Hematopoietic multipotent progenitor cell (in vitro differentiated cells): ENCODE results near the gene TSPAN14. TPM values are rescaled to one million over a fixed set of nuclear protein-coding genes. Genes with fewer than 3 reads are reported as not detected.
A peak's percentile ranks its signal among the peaks of the same experiment; 100 is the strongest.

ENCODE experiments used
- DNase-seq, 3 donors: peaks; one replicate each; pipeline ENCODE4 v3.0.0-alpha.2; 2011 to 2015; ENCODE audit warnings: low read depth in 2 of 3, low spot score in 2 of 3
- total RNA-seq: library from RNA; depleted of rRNA; stranded (reverse); fragments of >200 nt; gene quantifications from one replicate; pipeline ENCODE4 v1.2.3, GENCODE V29; 2012

TSPAN14 gene
- total RNA-seq, 1 donor: 29.6 TPM

DNA sequence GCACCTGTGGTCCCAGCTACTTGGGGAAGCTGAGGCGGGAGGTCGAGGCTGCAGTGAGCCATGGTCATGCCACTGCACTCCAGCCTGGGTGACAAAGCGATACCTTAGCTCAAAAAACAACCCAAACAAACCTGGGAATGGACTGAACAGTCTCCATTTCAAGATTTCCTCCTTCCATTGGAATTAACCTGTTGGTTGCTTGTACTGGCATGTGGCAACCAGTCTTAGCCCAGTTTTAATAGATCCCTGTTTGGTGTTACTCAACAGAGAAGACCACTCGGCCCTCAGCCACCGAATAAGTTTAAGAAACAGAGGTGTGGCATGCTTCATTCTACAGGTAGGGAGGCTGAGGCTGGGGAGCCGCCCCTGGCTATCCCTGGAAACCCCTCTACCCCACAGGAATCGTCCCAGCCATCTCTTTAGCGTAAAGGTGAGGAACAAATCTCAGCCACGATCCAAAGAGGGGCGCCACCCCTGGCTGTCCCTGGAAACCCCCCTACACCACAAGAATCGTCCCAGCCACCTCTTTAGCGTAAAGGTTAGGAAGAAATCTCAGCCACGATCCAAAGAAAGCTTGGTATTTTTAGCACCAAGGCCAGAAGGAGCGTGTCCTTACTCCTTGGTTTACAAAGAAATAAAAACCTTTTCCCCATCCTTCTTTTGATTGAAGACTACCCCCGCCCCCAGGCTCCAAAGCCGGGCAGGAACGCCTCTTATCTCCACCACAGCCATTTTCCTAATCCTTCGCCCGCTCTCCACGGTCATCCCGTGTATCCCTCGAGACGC is 861 bp upstream of the TSPAN14 start:
- no peak for DNase-seq

GRCh38 chr10:80454513-80455460 is 677 bp downstream of the TSPAN14 start:
- DNase-seq: peak in 1 of 3 donors; percentile 42

DNA sequence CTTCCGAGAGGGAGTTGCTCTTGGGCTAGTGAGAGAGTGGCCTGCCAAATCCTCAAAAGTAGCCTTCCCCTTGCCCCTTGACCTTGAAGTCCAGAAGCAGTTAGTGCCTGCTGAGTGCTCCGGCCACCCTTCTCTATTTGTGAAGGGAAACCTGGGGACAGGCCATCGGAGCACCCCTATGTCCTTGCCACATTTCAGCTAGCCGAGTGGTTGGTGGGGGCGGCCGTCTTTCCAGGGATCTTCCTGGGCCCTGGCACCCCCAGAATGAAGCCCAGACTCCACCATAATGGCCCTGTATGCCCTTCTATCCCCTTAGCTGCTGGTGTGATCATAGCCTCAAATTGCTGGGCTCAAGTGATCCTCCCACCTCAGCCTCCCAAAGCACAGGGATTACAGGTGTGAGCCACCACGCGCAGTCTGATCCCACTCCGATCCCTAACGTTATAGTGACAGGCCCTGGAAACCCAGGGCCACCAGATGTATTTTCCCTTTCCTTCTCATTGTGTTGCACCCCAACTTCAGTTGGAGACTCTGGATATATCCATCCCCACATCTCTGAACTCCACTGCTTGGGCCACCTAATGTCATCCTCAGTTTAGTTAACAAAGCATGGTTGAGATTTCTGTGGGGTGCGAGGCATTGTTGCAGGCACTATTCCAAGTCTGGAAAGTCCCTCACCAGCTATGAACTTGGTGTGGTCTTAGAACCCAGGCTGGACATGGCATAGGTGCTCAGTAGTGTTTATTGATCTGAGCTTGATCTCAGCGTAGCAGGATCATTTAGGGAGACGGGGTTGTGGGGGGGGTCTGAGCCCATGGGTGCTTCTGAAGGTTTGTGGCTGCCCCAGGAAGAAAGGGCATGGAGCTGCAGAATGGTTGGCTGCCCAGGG is 1.6 kb downstream of the TSPAN14 start:
- no peak for DNase-seq

GRCh38 chr10:80457554-80458262 is 3.6 kb downstream of the TSPAN14 start:
- DNase-seq: no peak

DNA sequence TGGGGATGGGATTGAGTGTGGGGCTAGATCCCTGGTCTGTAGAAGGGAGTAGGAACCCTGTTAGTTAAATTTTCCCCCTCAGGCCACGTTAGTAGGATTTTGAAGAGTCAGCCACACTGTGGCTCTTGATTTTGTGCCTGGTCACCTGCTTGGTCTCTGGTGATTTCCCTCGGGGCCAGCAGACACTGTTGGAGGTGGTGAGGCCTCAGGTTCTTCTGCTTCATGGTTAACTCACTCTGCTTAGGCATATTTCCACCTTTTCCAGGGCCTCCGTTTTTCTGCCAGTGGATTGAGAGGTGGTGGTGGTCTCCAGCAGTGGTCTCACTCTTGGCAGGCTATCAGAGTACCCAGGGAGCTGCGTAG is 4.1 kb downstream of the TSPAN14 start:
- no peak for DNase-seq

GRCh38 chr10:80458638-80459037 is 4.5 kb downstream of the TSPAN14 start:
- DNase-seq: no peak

- peak in 2 of 3 donors; percentile 74 to 80 for DNase-seq
Measured at GRCh38 chr10:80459047-80459865, 5.1 kb downstream of the TSPAN14 start.

- DNase-seq: no peak
Measured at GRCh38 chr10:80460399-80461207, 6.5 kb downstream of the TSPAN14 start.

- no peak for DNase-seq
Measured at GRCh38 chr10:80461208-80462183, 7.4 kb downstream of the TSPAN14 start.

DNA sequence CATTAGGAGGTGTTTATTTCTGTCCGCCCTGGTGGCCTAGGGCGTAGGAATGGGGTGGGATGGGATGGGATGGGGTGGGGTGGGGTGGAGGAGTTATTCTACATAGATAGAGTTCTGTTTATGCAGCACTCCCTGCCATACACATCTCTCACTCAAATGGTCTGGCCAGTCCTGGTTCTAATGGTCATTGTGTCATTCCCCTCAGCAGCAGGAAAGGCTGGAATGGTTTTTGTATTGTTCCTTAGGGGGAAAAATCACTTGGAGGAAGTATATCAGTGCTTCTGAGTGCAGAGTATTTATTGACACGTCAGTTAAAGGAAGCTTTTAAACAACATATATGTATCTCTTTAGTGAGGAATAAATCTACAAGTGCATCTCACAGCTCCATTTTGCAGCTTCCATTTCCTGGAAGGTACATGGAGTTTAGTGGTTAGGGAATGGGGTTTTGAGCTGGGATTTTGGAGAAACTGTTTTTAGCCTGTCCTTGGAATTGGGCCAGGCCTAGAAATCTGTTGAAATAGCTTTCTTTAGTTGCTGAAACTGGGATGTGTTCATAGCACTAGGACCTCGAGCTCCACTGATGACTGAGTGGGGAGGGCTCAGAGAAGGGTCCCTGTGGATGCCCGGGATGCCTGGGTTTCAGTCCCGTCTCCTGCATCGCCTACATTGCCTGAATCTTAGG is 8.3 kb downstream of the TSPAN14 start:
- DNase-seq: no peak

GRCh38 chr10:80462981-80463741 is 9.1 kb downstream of the TSPAN14 start:
- no peak for DNase-seq

DNA sequence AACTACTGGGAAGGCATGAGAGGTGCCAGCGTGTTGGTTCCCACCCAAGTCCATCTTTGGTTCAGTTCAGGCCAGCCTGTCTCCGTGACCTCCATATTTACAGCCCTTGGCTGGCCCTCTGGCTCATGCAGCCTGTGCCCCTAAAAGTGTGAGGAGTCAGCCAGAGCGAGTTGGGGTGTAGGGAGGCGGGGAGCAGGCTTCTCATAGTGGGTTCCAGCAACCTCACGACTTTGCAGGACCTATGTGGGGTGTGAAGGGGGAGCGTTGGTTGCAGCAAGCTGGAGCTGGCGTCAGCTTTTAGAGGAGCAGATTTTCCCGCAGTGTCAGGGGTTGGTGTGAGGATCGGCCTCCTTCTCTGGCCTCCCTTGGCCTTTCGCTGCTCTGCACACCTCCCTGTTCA is 9.8 kb downstream of the TSPAN14 start:
- no peak for DNase-seq

GRCh38 chr10:80464557-80465450 is 10.7 kb downstream of the TSPAN14 start:
- DNase-seq: no peak

GRCh38 chr10:80465451-80465835 is 11.3 kb downstream of the TSPAN14 start:
- DNase-seq: no peak
